Mesendoderm (in vitro differentiated cells): ENCODE measurements around the gene CTNNA2.

Source experiments
- DNase-seq: peaks from one replicate; pipeline ENCODE4 v3.0.0; 2013
- H2AK5ac ChIP-seq: 2 replicates; pipeline ENCODE4 v1.6.1; 2013; ENCODE audit warnings: low read length, inconsistent platforms
- H2BK120ac ChIP-seq: 2 replicates; pipeline ENCODE4 v1.6.1; 2013; ENCODE audit warnings: low read depth, mild to moderate bottlenecking, low read length, moderate library complexity, mixed read lengths
- H2BK15ac ChIP-seq: replicated peaks from 2 replicates; pipeline ENCODE4 v1.6.1; 2013; ENCODE audit warnings: low read depth, mild to moderate bottlenecking, moderate library complexity
- H2BK5ac ChIP-seq: 2 replicates; pipeline ENCODE4 v1.6.1; 2013; ENCODE audit warnings: low read length, inconsistent platforms
- H3K18ac ChIP-seq: 2 replicates; pipeline ENCODE4 v1.6.1; 2013; ENCODE audit warnings: mild to moderate bottlenecking, low read length, mixed read lengths
- H3K23ac ChIP-seq: one replicate; pipeline ENCODE4 v1.6.1; 2013; ENCODE audit warnings: low read length
- H3K27ac ChIP-seq: 2 replicates; pipeline ENCODE4 v1.5.1; 2013; ENCODE audit warnings: low read depth, mild to moderate bottlenecking, inconsistent platforms, low read length, moderate library complexity
- H3K27me3 ChIP-seq: 2 replicates; pipeline ENCODE4 v1.6.1; 2013; ENCODE audit warnings: low read length, control low read depth, mild to moderate bottlenecking, inconsistent platforms; ENCODE audit not compliant: insufficient read depth, poor library complexity
- H3K36me3 ChIP-seq: 2 replicates; pipeline ENCODE4 v1.6.1; 2013; ENCODE audit warnings: low read length, inconsistent platforms; ENCODE audit not compliant: control insufficient read depth, insufficient read depth
- H3K4ac ChIP-seq: one replicate; pipeline ENCODE4 v1.6.1; 2013; ENCODE audit warnings: low read depth, mild to moderate bottlenecking, low read length, moderate library complexity
- H3K4me1 ChIP-seq: 2 replicates; pipeline ENCODE4 v1.6.1; 2013; ENCODE audit warnings: low read depth, low read length, inconsistent platforms; ENCODE audit not compliant: control insufficient read depth
- H3K4me2 ChIP-seq: 2 replicates; pipeline ENCODE4 v1.6.1; 2013; ENCODE audit warnings: low read length
- H3K4me3 ChIP-seq: 2 replicates; pipeline ENCODE4 v1.5.1; 2013; ENCODE audit warnings: mild to moderate bottlenecking, low read length
- H3K56ac ChIP-seq: one replicate; pipeline ENCODE4 v1.6.1; 2013; ENCODE audit warnings: low read length
- H3K79me1 ChIP-seq: 2 replicates; pipeline ENCODE4 v1.6.1; 2013; ENCODE audit warnings: low read length, inconsistent platforms
- H3K79me2 ChIP-seq: 2 replicates; pipeline ENCODE4 v1.6.1; 2013; ENCODE audit warnings: mild to moderate bottlenecking, low read length; ENCODE audit not compliant: control insufficient read depth, insufficient read depth
- H3K9ac ChIP-seq: 2 replicates; pipeline ENCODE4 v1.6.1; 2013; ENCODE audit warnings: low read length, inconsistent platforms
- H4K5ac ChIP-seq: one replicate; pipeline ENCODE4 v1.6.1; 2013; ENCODE audit warnings: low read length
- H4K8ac ChIP-seq: one replicate; pipeline ENCODE4 v1.6.1; 2013; ENCODE audit warnings: low read depth, mild to moderate bottlenecking, control low read depth, low read length, moderate library complexity
- WGBS: extraction: QIAGEN DNeasy Blood & Tissue Kit; methylation state at CpG from one replicate; pipeline ENCODE4 v1.1.7; 2013; ENCODE audit warnings: low lambda C conversion rate, missing lambda C conversion rate; ENCODE audit not compliant: insufficient coverage; ENCODE audit errors: extremely low coverage; 5-methylcytosine and 5-hydroxymethylcytosine counted together

Gene CTNNA2

GRCh38 chr2:80147690-80148089 lies 634.8 kb downstream of the CTNNA2 start:
- Histone ChIP-seq H3K56ac (no peak overlapping the region), H3K18ac (no peak overlapping the region), H3K27me3 (no peaks in the 10 kb centered on the region), H3K79me2 (no peaks in the 10 kb centered on the region), H3K9ac (no peak overlapping the region), H3K4me3 (no peak overlapping the region), H3K27ac (no peak overlapping the region), H2BK120ac (no peak overlapping the region), H2BK5ac (no peak overlapping the region), H3K4me2 (no peak overlapping the region), H2AK5ac (no peak overlapping the region), H4K5ac (no peak overlapping the region), H3K79me1 (no peaks in the 10 kb centered on the region), H3K36me3 (no peaks in the 10 kb centered on the region), H4K8ac (no peak overlapping the region), H3K4me1 (no peaks in the 10 kb centered on the region), H2BK15ac (no peak overlapping the region), H3K4ac (no peak overlapping the region), H3K23ac (no peak overlapping the region)
- no CpG with 5 or more reads among the region's 3 CpGs for WGBS
- DNase-seq = no peak

GRCh38 chr2:80148906-80149305 lies 636.1 kb downstream of the CTNNA2 start:
- no peaks in the 10 kb centered on the region for H3K36me3 ChIP-seq
- no peak for DNase-seq
- WGBS = no CpG with 5 or more reads among the region's 2 CpGs
- H3K4me2 ChIP-seq = no peak overlapping the region
- H3K9ac ChIP-seq = no peak overlapping the region
- no peak overlapping the region for H3K4me3 ChIP-seq
- H3K27me3 ChIP-seq = no peaks in the 10 kb centered on the region
- H3K18ac ChIP-seq = no peak overlapping the region
- no peak overlapping the region for H3K27ac ChIP-seq
- no peak overlapping the region for H3K4ac ChIP-seq
- H2BK120ac ChIP-seq = no peak overlapping the region
- no peak overlapping the region for H2BK15ac ChIP-seq
- H4K5ac ChIP-seq = no peak overlapping the region
- H3K79me2 ChIP-seq = no peaks in the 10 kb centered on the region
- H4K8ac ChIP-seq = no peak overlapping the region
- H2BK5ac ChIP-seq = no peak overlapping the region
- H2AK5ac ChIP-seq = no peak overlapping the region
- no peak overlapping the region for H3K23ac ChIP-seq
- H3K4me1 ChIP-seq = no peaks in the 10 kb centered on the region
- no peaks in the 10 kb centered on the region for H3K79me1 ChIP-seq
- H3K56ac ChIP-seq = no peak overlapping the region

- no peaks in the 10 kb centered on the region for H3K27me3 ChIP-seq
Observed at GRCh38 chr2:80149991-80150390, 637.1 kb downstream of the CTNNA2 start.

GRCh38 chr2:80151248-80151647 lies 638.4 kb downstream of the CTNNA2 start:
- Histone ChIP-seq H2BK15ac (no peak overlapping the region), H3K27me3 (no peaks in the 10 kb centered on the region), H4K8ac (no peak overlapping the region), H4K5ac (no peak overlapping the region), H3K79me1 (no peaks in the 10 kb centered on the region), H3K4me2 (no peak overlapping the region), H2BK120ac (no peak overlapping the region), H3K36me3 (no peaks in the 10 kb centered on the region), H2BK5ac (no peak overlapping the region), H2AK5ac (no peak overlapping the region), H3K18ac (no peak overlapping the region), H3K27ac (no peak overlapping the region), H3K4me1 (no peaks in the 10 kb centered on the region), H3K4ac (no peak overlapping the region), H3K79me2 (no peaks in the 10 kb centered on the region), H3K4me3 (no peak overlapping the region), H3K9ac (no peak overlapping the region), H3K56ac (no peak overlapping the region), H3K23ac (no peak overlapping the region)
- DNase-seq = no peak

More at GRCh38 chr2:80149991-80150390, 637.1 kb downstream of the CTNNA2 start:
- no peak overlapping the region for H3K56ac ChIP-seq
- no peak overlapping the region for H3K9ac ChIP-seq
- H3K79me2 ChIP-seq = no peaks in the 10 kb centered on the region
- no CpG with 5 or more reads among the region's 1 CpG for WGBS
- no peak overlapping the region for H3K18ac ChIP-seq
- H3K79me1 ChIP-seq = no peaks in the 10 kb centered on the region
- H3K4ac ChIP-seq = no peak overlapping the region
- no peak overlapping the region for H4K5ac ChIP-seq
- H3K23ac ChIP-seq = no peak overlapping the region
- no peak overlapping the region for H2AK5ac ChIP-seq
- H3K27ac ChIP-seq = no peak overlapping the region
- H3K4me3 ChIP-seq = no peak overlapping the region
- H3K36me3 ChIP-seq = no peaks in the 10 kb centered on the region
- no peak overlapping the region for H2BK15ac ChIP-seq
- H2BK120ac ChIP-seq = no peak overlapping the region
- no peak overlapping the region for H3K4me2 ChIP-seq
- no peaks in the 10 kb centered on the region for H3K4me1 ChIP-seq
- no peak overlapping the region for H2BK5ac ChIP-seq
- no peak overlapping the region for H4K8ac ChIP-seq
- no peak for DNase-seq

- Histone ChIP-seq H2BK5ac (no peak overlapping the region), H3K4me3 (no peak overlapping the region), H4K5ac (no peak overlapping the region), H3K4ac (no peak overlapping the region), H2AK5ac (no peak overlapping the region), H3K23ac (no peak overlapping the region), H3K27ac (no peak overlapping the region), H3K79me1 (no peaks in the 10 kb centered on the region), H2BK15ac (no peak overlapping the region), H3K79me2 (no peaks in the 10 kb centered on the region), H3K56ac (no peak overlapping the region), H3K4me2 (no peak overlapping the region), H2BK120ac (no peak overlapping the region), H3K4me1 (no peaks in the 10 kb centered on the region), H3K36me3 (no peaks in the 10 kb centered on the region), H3K9ac (no peak overlapping the region), H3K18ac (no peak overlapping the region), H3K27me3 (no peaks in the 10 kb centered on the region), H4K8ac (no peak overlapping the region)
- no CpG with 5 or more reads among the region's 3 CpGs for WGBS
- no peak for DNase-seq
Observed at GRCh38 chr2:80151651-80152050, 638.8 kb downstream of the CTNNA2 start.

- WGBS = no CpG with 5 or more reads among the region's 4 CpGs
- no peak overlapping the region for H3K56ac ChIP-seq
- H3K27me3 ChIP-seq = no peaks in the 10 kb centered on the region
- no peaks in the 10 kb centered on the region for H3K4me1 ChIP-seq
- H3K4me2 ChIP-seq = no peak overlapping the region
- H4K5ac ChIP-seq = no peak overlapping the region
- no peak overlapping the region for H3K27ac ChIP-seq
- peak; percentile 22 for DNase-seq
- no peak overlapping the region for H3K4me3 ChIP-seq
- H3K36me3 ChIP-seq = no peaks in the 10 kb centered on the region
- H4K8ac ChIP-seq = no peak overlapping the region
- H2BK120ac ChIP-seq = no peak overlapping the region
- H3K23ac ChIP-seq = no peak overlapping the region
- no peak overlapping the region for H2BK5ac ChIP-seq
- no peak overlapping the region for H3K4ac ChIP-seq
- no peaks in the 10 kb centered on the region for H3K79me1 ChIP-seq
- H2BK15ac ChIP-seq = no peak overlapping the region
- H3K9ac ChIP-seq = no peak overlapping the region
- H3K79me2 ChIP-seq = no peaks in the 10 kb centered on the region
- H3K18ac ChIP-seq = no peak overlapping the region
- H2AK5ac ChIP-seq = no peak overlapping the region
Observed at GRCh38 chr2:80153151-80153550, 640.3 kb downstream of the CTNNA2 start.
